Activated CD8-positive, alpha-beta T cell treated with anti-CD3 and anti-CD28 coated beads for 36 hours (primary cell): ENCODE data around the gene TLE3. TPM values are rescaled to one million over a fixed set of nuclear protein-coding genes. Genes with fewer than 3 reads are reported as not detected.

Experiments
- ATAC-seq: fragments of 200-7000 bp; cut with Tn5 transposase; one replicate; pipeline ENCODE4 v1.10.0; 2021; ENCODE audit warnings: mild to moderate bottlenecking, moderate library complexity
- CTCF ChIA-PET: fragments of 350-600 bp; sonication (Branson Sonifier 250); formaldehyde crosslinking; loops from one replicate; lab custom pipeline; 2021; ENCODE audit warnings: antibody characterized with exemption; lab: Charles Lee
- POLR2A ChIA-PET: fragments of 350-600 bp; sonication (Branson Sonifier 250); formaldehyde crosslinking; loops from one replicate; lab custom pipeline; 2021; ENCODE audit warnings: antibody characterized with exemption; lab: Charles Lee
- DNase-seq: peaks from one replicate; pipeline ENCODE4 v3.0.0-alpha.2; 2020
- H3K27ac Mint-ChIP-seq: one replicate; pipeline ENCODE4 v1.8.0; 2021; ENCODE audit warnings: mild to moderate bottlenecking, mixed read lengths
- H3K27me3 Mint-ChIP-seq: one replicate; pipeline ENCODE4 v1.8.0; 2021; ENCODE audit warnings: mixed read lengths
- H3K36me3 Mint-ChIP-seq: one replicate; pipeline ENCODE4 v1.8.0; 2021; ENCODE audit warnings: low read depth, mixed read lengths
- H3K4me1 Mint-ChIP-seq: one replicate; pipeline ENCODE4 v1.8.0; 2021; ENCODE audit warnings: low read depth, mixed read lengths
- H3K4me3 Mint-ChIP-seq: one replicate; pipeline ENCODE4 v1.8.0; 2021; ENCODE audit warnings: mild to moderate bottlenecking, moderate library complexity, mixed read lengths
- H3K9me3 Mint-ChIP-seq: one replicate; pipeline ENCODE4 v1.8.0; 2021; ENCODE audit warnings: mixed read lengths
- CTCF ChIP-seq: fragments of 200-600 bp; IDR thresholded peaks from one replicate; pipeline ENCODE4 v1.8.0; 2022; ENCODE audit warnings: antibody characterized with exemption, mild to moderate bottlenecking
- intact Hi-C: fragments of 100-400 bp; cut with micrococcal nuclease; formaldehyde crosslinking; loops from one replicate; pipeline ENCODE4 v1.10.0; 2022
- total RNA-seq, 2 experiments: library from RNA; stranded (reverse); gene quantifications; one replicate each; pipeline ENCODE4 v1.2.3, GENCODE V29; 2021

Gene TLE3
- total RNA-seq, 2 experiments from 2014 or later = 48.4 to 64.2 TPM

DNA sequence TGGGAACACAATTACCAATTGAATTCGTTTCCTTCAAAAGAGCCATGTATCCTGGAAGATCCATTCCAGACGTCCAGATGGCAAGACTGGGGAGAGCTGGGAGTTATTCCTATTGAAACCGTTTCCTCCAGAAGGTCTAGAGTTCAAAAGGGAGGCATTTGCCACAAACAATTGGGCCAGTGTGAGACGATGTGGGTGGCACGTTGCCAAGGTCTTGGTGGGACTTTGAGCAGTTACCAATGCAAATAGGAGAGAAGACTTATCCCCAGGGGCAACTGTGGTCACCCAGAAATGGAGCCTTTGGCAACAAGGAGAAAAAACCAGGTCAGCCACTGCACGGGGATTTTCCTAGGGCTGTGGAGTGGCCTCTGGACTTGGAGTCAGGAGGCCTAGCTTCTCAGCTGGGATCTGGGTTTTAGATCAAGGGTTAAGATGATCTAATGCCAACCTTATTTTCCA is 29.6 kb upstream of the TLE3 start:
- DNase-seq (no peak), ATAC-seq (no peak)
- Mint-ChIP-seq H3K4me3 (no peak overlapping the region), H3K36me3 (no peaks in the 10 kb centered on the region), H3K27me3 (peaks cover 6% of the 10 kb centered on the region), H3K4me1 (peaks cover 6% of the 10 kb centered on the region), H3K27ac (no peak overlapping the region), H3K9me3 (no peaks in the 10 kb centered on the region)
- ChIA-PET POLR2A (no interaction called here), CTCF (no interaction called here)
- no peak for TF ChIP-seq CTCF
- intact Hi-C loops = no loop called here

DNA sequence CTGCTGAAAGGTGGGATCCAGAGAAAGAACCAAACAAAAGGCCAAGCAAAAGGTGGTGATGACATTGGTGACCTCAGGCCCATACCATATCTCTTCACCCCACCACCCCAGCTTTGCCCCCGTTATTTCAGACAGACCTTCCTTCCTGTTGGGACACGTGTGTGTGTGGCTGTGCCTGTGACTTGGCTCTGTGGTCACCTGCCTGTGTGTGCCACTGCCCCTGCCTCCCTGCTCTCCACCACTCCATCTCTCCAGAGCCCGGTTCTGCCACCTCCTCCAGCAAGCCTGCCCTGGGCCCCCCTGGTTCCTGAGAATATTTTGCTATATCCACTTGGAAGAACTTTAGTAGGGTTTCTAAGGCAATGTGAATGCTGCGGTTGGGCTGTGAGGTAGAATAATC is 28.6 kb upstream of the TLE3 start:
- ATAC-seq (no peak), DNase-seq (no peak)
- Mint-ChIP-seq H3K27ac (no peak overlapping the region), H3K4me3 (no peak overlapping the region), H3K4me1 (peaks cover 6% of the 10 kb centered on the region), H3K9me3 (no peaks in the 10 kb centered on the region), H3K36me3 (no peaks in the 10 kb centered on the region), H3K27me3 (peaks cover 6% of the 10 kb centered on the region)
- intact Hi-C loops = no loop called here
- ChIA-PET POLR2A (interaction anchor here (1.2 kb wide), 1 partner anchor 9 kb away, joined by 4 read pairs; no protein-coding TSS in a partner anchor), CTCF (no interaction called here)
- TF ChIP-seq CTCF = no peak

DNA sequence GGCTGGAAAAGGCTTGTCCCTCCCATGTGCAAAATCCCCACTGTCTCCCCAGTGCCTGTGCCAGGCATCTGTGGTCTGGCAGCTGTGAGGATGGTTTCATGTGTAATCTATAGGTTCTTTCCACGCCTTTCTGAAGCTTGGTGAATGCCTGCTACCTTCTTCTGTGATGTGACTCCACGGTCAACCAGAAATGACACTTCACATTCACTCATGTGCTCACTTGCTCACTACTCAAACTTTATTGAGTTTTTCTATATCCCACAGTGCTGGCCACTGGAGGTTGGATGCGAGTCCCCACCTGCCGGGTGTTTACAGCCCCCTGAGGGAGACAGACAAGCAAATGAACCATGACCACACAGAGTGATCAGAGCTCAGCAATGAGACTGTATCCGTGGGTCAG is 27.9 kb upstream of the TLE3 start:
- DNase-seq = no peak
- ATAC-seq = no peak
- Mint-ChIP-seq H3K4me1 (peaks cover 6% of the 10 kb centered on the region), H3K4me3 (no peak overlapping the region), H3K9me3 (no peaks in the 10 kb centered on the region), H3K27me3 (peaks cover 6% of the 10 kb centered on the region), H3K27ac (no peak overlapping the region), H3K36me3 (no peaks in the 10 kb centered on the region)
- intact Hi-C loops = no loop called here
- ChIA-PET CTCF (no interaction called here), POLR2A (interaction anchor here (1.2 kb wide), 1 partner anchor 10 kb away, joined by 4 read pairs; no protein-coding TSS in a partner anchor)
- no peak for TF ChIP-seq CTCF

DNA sequence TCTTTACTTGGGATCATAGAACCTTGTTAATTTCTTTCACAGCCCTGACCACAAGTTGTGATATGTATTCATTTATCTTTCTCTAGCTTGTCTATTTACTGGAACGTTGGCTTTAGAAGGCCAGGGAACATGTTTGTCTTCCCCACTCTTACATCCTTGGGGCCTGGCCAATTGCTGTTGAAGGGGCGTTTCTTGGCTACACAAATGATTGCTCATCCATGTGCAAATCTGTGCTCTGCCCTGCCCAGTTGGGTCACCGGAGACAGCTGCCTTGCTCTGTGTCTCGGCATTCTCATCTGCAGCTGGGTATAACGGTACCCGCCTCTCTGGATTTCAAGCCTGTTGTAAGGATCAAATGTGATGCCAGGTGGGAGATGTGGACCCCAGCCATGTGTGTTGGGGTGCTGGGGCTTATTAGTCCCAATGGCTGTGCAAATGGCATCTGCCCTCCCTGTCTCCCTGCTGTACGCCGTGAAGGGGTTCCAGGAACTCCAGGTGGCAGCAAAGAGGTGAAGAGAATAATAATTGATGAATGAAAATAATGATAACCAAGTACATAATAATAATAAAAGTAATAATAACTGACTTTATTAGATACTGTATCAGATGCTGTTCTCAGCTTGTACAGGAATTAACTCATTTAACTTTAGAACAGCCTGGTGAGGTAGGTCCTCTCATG is 24.0 kb upstream of the TLE3 start:
- CTCF ChIA-PET = interaction anchor here (0.9 to 1.1 kb wide), 2 partner anchors 19 to 644 kb away, joined by 3 read pairs; no protein-coding TSS in a partner anchor
- H3K27ac Mint-ChIP-seq = no peak overlapping the region
- intact Hi-C loops = no loop called here

More for the DNA sequence above, 24.0 kb upstream of the TLE3 start:
- H3K36me3 Mint-ChIP-seq = no peaks in the 10 kb centered on the region
- DNase-seq = no peak
- no peak for ATAC-seq
- H3K4me3 Mint-ChIP-seq = no peak overlapping the region
- peaks cover 6% of the 10 kb centered on the region for H3K27me3 Mint-ChIP-seq
- no peaks in the 10 kb centered on the region for H3K9me3 Mint-ChIP-seq
- no peak for TF ChIP-seq CTCF
- H3K4me1 Mint-ChIP-seq = no peaks in the 10 kb centered on the region
- POLR2A ChIA-PET = interaction anchor here (0.7 to 1.0 kb wide), 3 partner anchors 15 to 25 kb away, joined by 3 to 4 read pairs (median 4); partner anchors contain the start of gene TLE3
